Measurements from ENCODE around the gene DNAH17. TPM values are rescaled to one million over a fixed set of nuclear protein-coding genes. Genes with fewer than 3 reads are reported as not detected.

Gene DNAH17
- total and polyA plus RNA-seq, 2 of the 8 experiments (the other 6 are each of a cell fraction or from before 2014, with no cell fraction given): 0.14 to 0.67 TPM

DNA sequence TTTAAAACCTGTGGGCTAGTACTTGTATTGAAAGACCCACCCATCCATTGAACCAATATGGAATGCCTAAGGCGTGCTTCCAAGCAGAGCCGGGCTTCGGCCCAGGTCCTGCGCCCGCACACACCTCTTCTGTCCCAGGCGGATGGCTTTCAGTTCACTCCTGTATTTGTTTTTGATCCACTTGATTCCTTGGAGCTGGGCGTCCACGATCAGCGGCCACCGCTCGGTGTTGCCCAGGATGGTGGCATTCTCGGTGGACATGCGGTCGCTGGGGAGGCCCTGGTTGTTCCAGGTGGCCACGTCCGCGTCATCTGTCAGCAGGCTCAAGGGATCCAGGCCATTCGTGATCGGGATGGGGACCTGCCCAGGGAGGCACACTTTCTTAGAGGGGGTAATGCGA is 122.8 kb downstream of the DNAH17 start (continued):
- no peak for TF ChIP-seq SAP30 (IDR thresholded peaks at IDR 0.05; ENCODE audit: insufficient read depth, insufficient replicate concordance, low read length)
